Calu3 (cell line): ENCODE data around the gene GRHPR. TPM values are rescaled to one million over a fixed set of nuclear protein-coding genes. Genes with fewer than 3 reads are reported as not detected.

Source experiments
- BruUV-seq: library from RNA; stranded (reverse); fragments of 400-500 nt; replicated peaks from 2 replicates; lab custom pipeline; 2021; lab: Mats Ljungman, UMichigan
- CTCF ChIA-PET: fragments of 300-600 bp; sonication (Branson Sonifier 250); formaldehyde crosslinking; loops from one replicate; lab custom pipeline; 2022; ENCODE audit warnings: antibody characterized with exemption; lab: Charles Lee
- DNase-seq: peaks from one replicate; pipeline ENCODE4 v3.0.0; 2022
- H3K27ac Mint-ChIP-seq: one replicate; pipeline ENCODE4 v1.8.0; 2022; ENCODE audit warnings: mixed read lengths; ENCODE audit not compliant: unreplicated experiment
- H3K27me3 Mint-ChIP-seq: one replicate; pipeline ENCODE4 v1.8.0; 2022; ENCODE audit warnings: mixed read lengths; ENCODE audit not compliant: unreplicated experiment
- H3K36me3 Mint-ChIP-seq: one replicate; pipeline ENCODE4 v1.8.0; 2022; ENCODE audit warnings: mild to moderate bottlenecking, moderate library complexity, mixed read lengths; ENCODE audit not compliant: insufficient read depth, unreplicated experiment
- H3K4me1 Mint-ChIP-seq: one replicate; pipeline ENCODE4 v1.8.0; 2022; ENCODE audit warnings: mild to moderate bottlenecking, low read depth, mixed read lengths; ENCODE audit not compliant: unreplicated experiment
- H3K4me3 Mint-ChIP-seq: one replicate; pipeline ENCODE4 v1.8.0; 2022; ENCODE audit warnings: mild to moderate bottlenecking, low read depth, moderate library complexity, mixed read lengths; ENCODE audit not compliant: unreplicated experiment
- H3K9me3 Mint-ChIP-seq: one replicate; pipeline ENCODE4 v1.8.0; 2022; ENCODE audit warnings: low read depth, mixed read lengths; ENCODE audit not compliant: unreplicated experiment
- intact Hi-C: fragments of 100-400 bp; cut with micrococcal nuclease; formaldehyde crosslinking; loops from one replicate; pipeline ENCODE4 v1.10.0; 2022; ENCODE audit not compliant: unreplicated experiment
- total RNA-seq: library from RNA; stranded (reverse); gene quantifications from 2 replicates; pipeline ENCODE4 v1.2.3, GENCODE V29; 2022
- TF ChIP-seq, protein P1 (sequence below): fragments of 200-600 bp; IDR thresholded peaks from one replicate; pipeline ENCODE4 v1.8.0; 2022; ENCODE audit warnings: antibody characterized with exemption; ENCODE audit not compliant: unreplicated experiment

Gene GRHPR
- total RNA-seq, 1 experiment from 2014 or later, result 28.0 TPM

DNA sequence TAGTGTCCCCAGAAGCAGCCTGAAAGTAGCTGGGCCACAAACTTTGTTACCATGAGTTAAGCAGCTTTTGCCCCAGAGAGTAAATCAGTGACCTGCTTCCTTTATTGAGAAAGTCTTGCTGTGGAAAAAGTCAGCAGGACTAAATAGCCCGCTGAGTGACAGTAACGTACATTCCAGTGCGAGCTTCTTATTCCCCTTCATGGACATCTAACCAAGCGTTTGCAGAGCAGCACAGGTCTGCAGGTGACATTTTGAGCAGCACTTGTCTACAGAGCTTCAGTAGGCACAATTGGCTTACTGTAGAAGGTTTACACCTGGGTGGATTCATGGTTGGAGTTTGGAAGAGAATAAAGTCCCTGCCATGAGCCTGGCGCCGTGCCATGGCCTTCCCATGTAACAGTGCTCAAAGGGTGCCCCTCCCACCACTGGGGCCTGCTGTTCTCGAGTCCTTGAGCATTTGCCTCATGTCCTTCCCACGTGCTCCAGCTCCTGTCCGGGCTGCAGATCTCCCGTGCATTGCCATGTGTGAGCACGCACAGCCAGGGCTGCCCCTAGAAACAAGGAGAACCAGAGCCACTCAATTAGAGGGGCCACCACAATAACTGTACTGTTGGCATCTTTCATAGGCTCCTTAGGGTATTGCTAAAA, 41.3 kb upstream of the GRHPR start:
- no peak for DNase-seq
- H3K27ac Mint-ChIP-seq, result no peak overlapping the region
- H3K4me1 Mint-ChIP-seq, result no peaks in the 10 kb centered on the region
- peaks cover 15% of the 10 kb centered on the region for H3K27me3 Mint-ChIP-seq
- TF ChIP-seq, protein P1, sequence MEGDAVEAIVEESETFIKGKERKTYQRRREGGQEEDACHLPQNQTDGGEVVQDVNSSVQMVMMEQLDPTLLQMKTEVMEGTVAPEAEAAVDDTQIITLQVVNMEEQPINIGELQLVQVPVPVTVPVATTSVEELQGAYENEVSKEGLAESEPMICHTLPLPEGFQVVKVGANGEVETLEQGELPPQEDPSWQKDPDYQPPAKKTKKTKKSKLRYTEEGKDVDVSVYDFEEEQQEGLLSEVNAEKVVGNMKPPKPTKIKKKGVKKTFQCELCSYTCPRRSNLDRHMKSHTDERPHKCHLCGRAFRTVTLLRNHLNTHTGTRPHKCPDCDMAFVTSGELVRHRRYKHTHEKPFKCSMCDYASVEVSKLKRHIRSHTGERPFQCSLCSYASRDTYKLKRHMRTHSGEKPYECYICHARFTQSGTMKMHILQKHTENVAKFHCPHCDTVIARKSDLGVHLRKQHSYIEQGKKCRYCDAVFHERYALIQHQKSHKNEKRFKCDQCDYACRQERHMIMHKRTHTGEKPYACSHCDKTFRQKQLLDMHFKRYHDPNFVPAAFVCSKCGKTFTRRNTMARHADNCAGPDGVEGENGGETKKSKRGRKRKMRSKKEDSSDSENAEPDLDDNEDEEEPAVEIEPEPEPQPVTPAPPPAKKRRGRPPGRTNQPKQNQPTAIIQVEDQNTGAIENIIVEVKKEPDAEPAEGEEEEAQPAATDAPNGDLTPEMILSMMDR, result no peak
- H3K36me3 Mint-ChIP-seq, result peaks cover 4% of the 10 kb centered on the region
- no peak overlapping the region for H3K4me3 Mint-ChIP-seq
- CTCF ChIA-PET, result no interaction called here
- BruUV-seq, result no TSS peak
- intact Hi-C loops, result no loop called here
- no peaks in the 10 kb centered on the region for H3K9me3 Mint-ChIP-seq

DNA sequence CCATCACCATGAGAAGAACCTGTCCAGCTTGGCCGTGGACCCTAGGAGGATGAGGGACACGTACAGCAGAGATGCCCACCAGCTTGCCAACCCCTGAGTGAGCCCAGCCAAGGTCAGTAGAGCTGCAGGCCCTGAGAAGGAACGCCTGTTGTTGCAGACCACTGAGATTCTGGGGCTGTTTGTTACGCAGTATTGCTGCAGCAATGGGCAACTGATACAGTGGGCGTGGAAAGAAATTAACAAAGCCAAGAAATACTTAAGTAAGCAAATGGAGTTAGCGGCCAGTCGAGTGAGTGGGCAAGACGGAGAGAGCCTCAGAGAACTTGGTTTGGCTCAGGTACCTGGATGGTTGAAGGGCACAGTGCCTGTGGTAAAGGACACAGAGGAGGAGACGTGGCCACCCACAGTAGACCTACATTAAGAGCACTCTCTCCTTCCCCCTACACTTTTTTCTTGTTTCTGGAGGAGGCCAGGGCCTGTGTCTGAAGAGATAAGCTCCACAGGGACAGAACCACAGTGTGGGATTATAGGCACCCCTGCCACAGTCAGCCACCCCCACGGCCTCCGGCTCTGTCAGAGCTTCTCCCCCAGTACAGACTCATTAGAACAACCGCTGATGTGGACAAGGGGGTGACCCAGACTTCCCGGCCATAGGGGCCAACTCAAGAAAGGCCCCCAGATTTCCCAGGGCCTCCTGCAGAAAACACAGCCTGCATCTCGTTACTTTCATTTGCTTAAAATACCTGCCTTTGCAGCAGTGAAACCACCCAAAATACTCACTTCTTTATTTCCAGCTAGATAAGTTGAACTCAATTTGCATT, 40.1 kb upstream of the GRHPR start:
- Mint-ChIP-seq H3K27me3 (peaks cover 3% of the 10 kb centered on the region), H3K27ac (no peak overlapping the region), H3K36me3 (no peaks in the 10 kb centered on the region), H3K4me3 (no peak overlapping the region), H3K4me1 (no peaks in the 10 kb centered on the region), H3K9me3 (no peaks in the 10 kb centered on the region)
- no TSS peak for BruUV-seq
- DNase-seq, result no peak
- CTCF ChIA-PET, result no interaction called here
- intact Hi-C loops, result no loop called here
- TF ChIP-seq, protein P1, result no peak

DNA sequence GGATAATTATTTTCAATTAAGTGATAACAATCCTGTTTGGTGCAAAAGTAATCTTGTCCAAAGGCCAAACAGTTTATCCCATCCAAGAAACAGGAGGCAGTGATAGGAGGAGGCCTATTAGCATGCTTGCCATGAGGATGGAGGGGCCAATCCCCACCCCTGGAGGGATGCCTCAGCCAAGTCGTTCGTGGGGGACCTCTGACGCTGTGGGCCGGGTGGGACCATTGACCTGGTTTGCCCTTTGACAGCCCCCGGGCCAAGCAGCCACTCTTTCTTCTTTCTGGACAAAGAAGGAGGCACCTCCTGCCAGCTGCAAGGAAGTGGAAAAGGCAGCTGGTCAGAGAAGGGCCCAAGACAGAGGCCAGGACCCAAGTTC, 39.5 kb upstream of the GRHPR start:
- Mint-ChIP-seq H3K4me1 (no peaks in the 10 kb centered on the region), H3K27me3 (no peaks in the 10 kb centered on the region), H3K27ac (no peak overlapping the region), H3K9me3 (no peaks in the 10 kb centered on the region), H3K36me3 (no peaks in the 10 kb centered on the region), H3K4me3 (no peak overlapping the region)
- no peak for DNase-seq
- intact Hi-C loops, result no loop called here
- CTCF ChIA-PET, result no interaction called here
- no TSS peak for BruUV-seq
- TF ChIP-seq, protein P1, result no peak

DNA sequence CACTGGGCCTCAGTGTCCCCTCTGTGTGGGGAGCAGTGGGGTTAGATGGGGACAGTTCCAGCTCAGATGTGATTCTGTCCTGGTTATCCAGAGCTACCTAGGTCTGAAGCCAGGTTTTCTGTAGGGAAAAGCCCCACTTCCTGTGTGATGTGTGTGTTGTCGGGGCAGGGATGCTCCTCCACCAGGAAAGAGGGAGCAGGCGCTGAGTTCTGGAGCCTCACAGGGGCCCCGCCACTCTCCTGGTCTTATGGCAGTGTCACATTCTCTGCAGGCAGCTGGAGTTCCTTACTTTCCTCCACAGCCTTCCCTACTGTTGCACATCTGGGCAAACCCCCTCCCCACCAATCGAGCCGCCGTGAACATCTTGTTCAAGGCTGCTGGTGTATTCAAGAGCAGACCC, 39.1 kb upstream of the GRHPR start:
- Mint-ChIP-seq H3K9me3 (no peaks in the 10 kb centered on the region), H3K4me3 (no peak overlapping the region), H3K27ac (no peak overlapping the region), H3K36me3 (no peaks in the 10 kb centered on the region), H3K4me1 (no peaks in the 10 kb centered on the region), H3K27me3 (no peaks in the 10 kb centered on the region)
- intact Hi-C loops, result no loop called here
- no TSS peak for BruUV-seq
- CTCF ChIA-PET, result no interaction called here
- no peak for DNase-seq
- TF ChIP-seq, protein P1, result no peak
